GM19025 (cell line): ENCODE measurements around the gene DMD.
"Not testable (repeated sequence)": the region's sequence is repeated elsewhere in the genome, so short reads cannot be mapped to it uniquely, and the experiment has no call there.

Experiments used
- ATAC-seq: cut with Tn5 transposase; IDR thresholded peaks from one replicate; pipeline ENCODE4 v1.9.1; 2021; ENCODE audit warnings: mild to moderate bottlenecking, low read depth, moderate library complexity; ENCODE audit not compliant: unreplicated experiment

DMD gene

DNA sequence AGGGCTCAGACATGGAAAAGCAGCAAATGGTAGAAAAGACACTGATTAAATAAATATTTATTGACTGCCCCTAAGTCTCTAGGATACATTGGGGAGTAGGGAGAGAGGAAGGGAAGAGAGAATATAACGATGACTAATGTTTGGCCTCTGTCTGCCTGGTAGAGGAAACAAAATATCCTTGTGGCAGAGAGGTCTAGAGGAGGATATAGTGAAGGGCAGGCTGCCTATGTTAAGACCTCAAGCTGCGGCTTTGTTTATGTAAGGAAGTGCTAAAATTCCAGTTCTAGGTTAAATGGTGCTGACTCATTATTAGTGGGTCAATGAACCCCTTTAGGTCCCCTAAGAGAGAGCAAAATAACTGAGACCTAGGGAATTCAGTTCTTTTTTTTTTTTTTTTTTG, 1712.2 kb downstream of the DMD start:
- no peak for ATAC-seq

DNA sequence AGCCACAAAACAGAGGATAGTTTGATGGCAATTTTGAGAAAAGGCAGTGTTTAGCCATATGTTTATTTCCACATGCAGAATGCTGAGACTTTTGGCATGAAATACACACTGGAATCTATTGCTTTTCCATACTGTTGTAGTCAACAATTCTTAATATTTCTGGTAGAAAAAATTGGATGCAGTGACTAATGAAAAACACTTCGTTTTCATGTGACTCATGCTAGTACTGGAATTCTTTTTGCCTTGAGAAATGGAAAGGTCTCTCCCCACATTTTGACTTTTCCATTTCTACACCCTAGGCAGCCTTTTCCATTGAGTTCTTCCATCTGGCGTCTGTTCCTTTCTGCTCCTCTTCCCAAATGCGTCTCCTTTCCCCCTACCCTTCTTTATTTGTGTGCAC, 1714.3 kb downstream of the DMD start:
- no peak for ATAC-seq

DNA sequence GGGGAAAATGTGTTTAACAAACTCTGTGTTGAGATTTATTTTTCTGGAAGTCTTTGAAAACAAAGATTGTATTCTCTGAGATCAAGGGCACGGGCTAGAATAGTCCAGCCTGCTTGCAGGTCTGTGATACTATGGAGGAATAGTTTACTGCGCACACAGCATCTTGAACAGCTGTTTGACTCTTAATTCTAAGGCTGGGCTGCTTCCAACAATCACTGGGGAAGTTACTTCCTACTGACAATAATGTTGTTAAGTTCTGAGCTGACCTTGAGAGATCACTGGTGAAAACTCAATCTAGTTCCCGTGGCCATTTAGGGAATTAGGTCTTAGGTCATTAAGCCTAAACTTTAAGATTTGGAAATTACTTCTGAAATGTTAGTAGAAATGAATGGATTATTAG, 1723.4 kb downstream of the DMD start:
- ATAC-seq: no peak

DNA sequence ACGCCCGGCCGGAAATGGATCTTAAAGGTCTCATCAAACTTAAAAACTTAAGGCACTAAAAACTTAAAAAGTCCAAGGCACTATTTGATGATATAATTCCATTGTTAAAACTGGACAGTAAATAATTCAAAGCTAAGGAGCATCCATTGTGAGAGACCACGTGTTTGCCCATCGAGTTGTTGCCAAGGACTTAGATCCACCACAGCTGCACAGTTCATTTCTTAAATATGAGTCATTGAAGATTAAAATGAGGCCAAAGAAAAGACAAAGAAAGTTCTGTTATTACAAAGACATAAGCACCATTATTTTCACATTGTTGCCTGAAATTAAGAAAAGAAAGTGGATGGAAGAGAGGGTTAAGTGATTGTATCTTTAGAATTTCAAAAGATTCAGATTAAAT, 1728.0 kb downstream of the DMD start:
- no peak for ATAC-seq

DNA sequence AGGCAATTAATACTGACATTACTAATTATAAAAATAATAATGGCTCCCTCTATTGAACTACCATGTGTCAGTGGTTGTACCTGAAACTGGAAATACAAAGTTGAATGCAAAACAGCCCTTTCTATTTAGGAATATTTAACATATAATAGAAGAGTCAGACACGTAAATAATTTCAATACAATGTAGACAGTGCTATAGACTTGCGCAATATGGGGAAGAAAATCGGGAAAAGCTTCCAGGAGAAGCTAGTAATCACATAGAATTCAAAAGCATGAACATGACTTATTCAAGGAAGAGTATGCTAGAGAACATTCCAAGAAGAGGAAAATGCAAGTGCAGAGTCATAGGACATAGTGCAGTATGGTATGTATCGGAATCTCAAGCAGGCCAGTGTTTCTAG, 1730.7 kb downstream of the DMD start:
- no peak for ATAC-seq

DNA sequence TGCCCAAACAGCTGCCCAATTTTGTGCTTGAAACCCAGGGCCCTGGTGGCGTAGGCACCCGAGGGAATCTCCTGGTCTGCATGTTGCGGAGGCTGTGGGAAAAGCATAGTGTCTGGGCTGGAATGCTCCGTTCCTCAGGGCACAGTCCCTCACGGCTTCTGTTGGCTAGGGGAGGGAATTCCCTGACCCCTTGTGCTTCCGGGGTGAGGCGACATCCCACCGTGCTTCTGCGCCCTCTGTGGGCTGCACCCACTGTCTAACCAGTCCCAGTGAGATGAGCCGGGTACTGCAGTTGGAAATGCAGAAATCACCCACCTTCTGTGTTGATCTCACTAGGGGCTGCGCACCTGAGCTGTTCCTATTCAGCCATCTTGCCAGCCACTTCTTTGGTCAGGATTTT, 1740.1 kb downstream of the DMD start:
- no peak for ATAC-seq

DNA sequence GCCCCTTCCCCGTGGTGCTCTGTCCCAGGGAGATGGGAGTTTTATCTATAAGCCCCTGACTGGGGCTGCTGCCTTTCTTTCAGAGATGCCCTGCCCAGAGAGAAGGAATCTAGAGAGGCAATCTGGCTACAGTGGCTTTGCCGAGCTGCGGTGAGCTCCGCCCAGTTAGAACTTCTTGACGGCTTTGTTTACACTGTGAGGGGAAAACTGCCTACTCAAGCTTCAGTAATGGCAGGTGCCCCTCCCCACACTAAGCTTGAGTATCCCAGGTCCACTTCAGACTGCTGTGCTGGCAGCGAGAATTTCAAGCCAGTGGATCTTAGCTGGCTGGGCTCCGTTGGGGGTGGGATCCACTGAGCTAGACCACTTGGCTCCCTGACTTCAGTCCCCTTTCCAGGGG, 1740.6 kb downstream of the DMD start:
- not testable (repeated sequence) for ATAC-seq

DNA sequence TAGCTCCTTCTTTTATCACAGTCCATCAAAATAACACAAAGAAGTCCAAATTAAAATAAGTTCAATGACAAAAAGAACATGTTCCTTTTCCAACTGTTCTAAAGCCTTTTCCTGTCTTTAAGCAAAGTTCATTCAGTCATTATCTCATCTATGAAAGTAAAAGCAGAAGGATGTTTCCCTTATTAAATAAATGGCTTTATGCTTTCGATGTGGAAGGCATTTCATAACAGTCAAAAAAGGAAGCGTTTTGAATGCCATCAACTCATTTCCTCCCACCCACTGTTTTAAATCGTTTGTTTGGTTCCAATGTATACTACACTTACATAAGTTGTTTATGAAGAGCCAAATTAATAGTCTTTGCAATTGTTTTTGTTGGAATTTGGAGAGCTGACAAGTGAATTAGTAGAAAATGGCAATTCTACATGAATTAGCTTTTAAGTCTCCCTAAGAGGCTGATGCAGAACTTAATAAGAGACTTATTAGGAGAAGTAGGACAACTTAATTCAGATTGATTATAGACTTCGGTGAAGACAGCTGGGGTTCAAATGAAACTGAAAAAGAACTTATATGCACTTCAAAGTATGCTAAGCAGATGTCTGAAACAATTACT, 1746.9 kb downstream of the DMD start:
- no peak for ATAC-seq

DNA sequence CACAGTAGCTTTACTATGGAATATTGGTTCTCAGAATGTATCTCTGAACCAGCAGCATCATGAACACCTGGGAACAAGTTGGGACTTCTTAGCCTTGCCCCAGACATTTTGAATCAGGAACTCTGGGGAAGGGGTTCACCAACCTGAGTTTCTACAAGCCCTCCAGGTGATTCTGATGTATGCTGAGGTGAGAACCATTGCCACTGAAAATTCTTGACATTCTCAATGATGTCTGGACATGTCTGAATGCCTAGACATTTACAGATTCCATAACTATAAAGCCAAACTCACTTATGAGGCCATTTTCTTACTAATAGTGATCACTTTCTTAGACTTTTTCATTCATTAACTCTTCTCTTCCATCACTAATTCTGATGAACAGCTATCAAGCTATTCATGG, 1750.1 kb downstream of the DMD start:
- ATAC-seq: no peak

DNA sequence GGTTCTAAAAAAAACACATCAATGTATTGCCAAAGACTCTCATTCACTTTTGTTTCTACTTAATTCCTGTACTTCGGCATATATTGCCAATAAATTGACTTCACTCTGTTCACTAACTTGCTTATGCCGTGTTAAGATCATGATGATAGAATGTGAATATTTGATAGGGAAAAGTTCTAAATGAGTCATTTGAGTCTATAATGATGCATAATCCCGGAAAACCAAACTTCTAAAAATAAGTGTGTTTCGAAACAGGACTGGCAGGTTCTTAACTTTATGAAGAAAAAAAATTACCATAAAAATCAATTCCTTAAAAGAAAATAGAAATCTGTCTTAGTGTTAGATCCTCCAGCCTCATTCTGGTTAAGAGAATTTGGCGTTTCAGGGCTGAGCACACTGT, 1752.0 kb downstream of the DMD start:
- no peak for ATAC-seq

DNA sequence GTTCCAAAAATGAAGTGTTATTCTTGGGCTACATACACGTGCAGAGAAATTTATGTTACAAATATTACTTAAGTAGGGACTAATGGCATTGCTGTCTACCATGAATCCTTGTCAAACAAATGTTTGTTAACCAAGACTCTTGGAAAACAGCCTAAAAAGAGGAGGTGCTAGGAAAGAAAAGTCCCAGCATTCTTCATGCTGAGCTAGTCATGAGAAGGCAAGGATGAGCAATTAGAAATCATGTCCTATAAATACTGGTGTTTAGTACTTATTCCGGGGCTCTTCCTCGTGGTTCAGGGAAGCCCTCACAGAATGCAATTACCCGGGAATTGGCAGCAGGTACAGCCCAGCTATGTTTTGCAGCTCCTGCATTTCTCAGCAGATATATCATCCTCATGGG, 1761.4 kb downstream of the DMD start:
- no peak for ATAC-seq

DNA sequence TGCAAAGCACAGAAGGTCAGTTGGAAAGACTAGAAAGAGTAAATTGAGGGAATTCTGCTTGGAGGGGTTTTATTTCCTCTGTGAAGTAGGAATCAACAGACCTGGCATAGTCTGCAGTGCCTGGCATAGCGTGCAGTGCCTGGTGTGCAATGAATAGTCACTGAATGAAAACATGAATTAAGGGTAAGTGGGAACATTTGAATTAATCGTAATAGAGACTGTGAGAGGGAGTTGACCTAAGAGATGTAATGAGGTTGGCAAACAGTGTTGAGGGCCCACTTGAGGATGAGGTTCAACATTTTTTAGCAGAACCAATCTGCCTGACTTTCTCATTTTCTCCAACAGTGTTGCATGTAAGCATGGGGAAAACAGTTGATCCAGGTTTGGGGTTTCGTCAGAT, 1762.3 kb downstream of the DMD start:
- ATAC-seq: no peak

DNA sequence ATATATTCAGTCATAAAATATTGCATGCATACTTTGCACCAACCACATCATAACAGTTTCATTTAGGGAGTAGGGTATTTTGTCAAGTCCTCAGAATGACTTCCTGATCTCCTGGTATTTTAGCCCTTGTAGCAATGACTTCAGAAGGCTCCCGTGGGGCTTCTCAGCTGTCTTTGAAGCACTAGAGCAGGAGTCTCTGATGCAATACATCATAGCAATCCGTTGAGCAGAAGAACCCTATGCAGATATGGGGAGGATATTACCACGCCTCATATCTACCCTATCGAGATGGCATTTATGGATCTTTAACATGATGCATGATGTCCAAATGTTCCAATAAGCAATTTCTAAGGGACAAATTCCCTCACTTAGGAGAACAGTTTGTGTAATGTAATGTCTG, 1765.8 kb downstream of the DMD start:
- no peak for ATAC-seq

DNA sequence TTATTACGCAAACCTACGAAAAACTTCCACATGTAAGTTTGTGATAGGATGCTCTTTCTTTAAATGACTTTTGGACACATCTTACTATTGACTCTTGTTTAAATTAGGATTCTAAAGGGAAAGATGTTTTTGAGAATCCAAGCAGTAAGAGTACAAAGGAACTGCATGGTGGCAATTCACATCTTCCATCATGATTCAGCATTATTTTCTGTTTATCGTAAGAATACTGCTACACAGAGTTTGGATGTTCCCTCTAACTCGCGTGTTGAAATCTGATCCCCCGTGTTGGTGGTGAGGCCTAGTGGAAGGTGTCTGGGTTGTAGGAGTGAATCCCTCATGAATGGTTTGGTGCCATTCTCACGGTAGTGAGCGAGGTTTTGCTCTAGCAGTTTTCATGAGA, 1767.7 kb downstream of the DMD start:
- ATAC-seq: no peak

DNA sequence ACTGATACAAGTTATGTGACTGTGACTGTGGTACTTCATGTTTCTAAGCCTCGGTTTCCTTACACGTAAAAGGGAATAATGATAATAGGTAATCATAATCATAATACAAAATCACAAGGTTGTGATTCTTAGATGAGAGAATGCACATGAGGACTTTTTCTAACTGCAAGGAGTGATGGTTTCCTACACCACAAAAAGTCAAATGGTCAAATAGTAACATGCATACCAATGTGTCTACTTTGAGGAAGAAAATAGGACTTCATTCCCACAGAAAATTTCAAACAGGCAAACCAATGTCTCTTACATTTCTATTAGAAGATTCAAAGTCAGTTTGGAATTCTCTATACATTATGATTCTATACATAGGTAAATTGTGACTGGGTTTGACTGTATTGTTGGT, 1770.8 kb downstream of the DMD start:
- ATAC-seq: no peak

DNA sequence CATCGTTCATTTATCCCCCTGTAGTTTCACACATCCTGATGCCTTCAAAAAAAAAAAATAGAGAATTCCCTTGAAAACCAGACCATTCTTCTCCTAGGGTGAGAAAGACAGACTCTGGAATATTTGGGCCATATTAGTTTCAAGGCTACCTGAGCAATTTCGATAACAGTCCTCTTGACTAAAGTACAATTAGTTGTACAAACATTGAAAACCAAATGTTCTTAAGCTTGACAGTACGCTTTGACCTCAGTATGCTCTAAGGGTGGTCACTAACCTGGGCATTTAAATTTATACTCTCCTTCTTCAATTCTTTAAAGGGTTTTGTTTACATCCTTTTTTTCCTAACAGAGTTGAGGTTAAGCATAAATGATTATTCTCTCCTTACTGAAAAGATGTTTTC, 1774.9 kb downstream of the DMD start:
- no peak for ATAC-seq

DNA sequence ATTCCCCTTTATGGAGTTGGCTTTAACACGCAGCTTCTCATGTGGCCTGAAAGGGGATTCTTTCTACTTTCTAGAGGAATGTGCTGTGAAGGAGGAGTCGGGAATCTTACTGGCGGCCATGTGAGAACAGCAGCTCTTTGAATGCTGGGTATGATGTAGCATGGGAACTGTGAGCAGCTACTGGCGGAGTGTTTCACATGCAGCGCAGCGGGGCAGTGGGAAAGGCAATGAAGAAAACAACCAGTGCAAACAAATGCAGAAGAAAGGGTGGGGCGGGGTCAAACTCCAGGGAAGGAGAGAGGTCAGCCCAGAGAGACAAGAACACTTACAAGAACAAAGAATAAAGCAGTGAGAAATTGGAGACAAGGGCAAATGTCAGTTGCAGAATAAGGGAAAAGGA, 1775.8 kb downstream of the DMD start:
- ATAC-seq: no peak

DNA sequence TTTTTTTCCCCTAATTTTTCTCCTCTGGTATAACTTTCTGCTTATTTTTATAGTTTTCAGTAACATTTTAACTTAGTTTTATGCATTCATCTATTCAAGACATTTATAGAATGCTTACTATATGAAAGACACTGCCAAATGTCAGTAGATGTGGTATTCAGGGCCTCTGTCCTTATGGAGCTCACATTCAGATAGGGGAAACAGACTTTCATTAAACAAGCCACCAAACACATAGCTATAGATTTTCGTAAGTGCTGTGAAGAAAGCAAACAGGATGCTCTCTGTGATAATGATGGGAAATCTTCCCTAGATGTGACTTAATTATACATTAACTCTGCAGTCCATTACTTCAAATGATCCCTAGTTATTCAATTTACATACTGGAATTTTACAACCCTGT, 1777.5 kb downstream of the DMD start:
- ATAC-seq: no peak

DNA sequence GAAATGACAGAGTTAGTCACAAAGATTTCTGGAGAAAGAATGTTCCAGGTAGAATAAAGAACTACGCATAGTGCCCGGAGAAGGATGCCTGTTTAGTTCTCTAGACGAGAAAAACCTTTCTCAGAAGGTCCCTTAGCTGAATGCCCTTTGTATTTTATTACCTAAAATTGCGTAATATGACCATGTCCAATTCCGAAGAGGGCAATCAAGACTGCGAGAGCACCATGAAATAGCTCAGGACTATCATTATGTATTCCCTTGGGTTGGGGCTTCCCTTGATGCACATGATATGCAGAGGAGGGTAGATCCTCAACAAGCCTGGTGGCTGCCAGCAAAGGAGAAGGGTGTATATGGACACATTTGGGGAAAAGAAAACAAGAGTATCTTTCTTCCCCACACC, 1781.4 kb downstream of the DMD start:
- ATAC-seq: no peak

DNA sequence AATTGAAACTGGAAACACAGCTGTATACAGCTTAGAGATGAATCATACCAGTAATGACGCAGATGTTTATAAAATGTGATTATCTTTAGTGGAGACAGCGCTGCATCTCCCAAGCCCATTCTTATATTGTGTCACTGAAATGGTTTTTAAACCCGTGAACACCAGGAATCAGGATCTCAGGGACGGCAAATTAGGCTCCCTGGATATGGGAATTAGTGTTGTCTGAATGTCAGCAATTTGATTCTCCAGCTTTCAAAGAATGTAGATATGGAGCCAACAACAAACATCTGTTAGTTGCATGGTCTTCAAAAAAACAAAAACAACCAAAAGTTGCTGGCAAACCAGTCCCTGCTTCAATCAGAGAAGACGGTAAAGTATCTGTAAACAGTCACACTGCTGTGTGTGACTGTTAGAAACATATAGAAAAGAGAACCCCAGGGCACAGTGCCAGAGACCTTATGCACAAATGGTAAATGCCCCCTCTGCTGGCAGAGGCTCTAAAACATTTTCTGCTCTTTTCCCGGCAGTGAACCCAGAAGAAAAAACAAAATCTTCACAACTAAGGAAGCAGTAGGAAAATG, 1787.7 kb downstream of the DMD start:
- ATAC-seq: no peak

DNA sequence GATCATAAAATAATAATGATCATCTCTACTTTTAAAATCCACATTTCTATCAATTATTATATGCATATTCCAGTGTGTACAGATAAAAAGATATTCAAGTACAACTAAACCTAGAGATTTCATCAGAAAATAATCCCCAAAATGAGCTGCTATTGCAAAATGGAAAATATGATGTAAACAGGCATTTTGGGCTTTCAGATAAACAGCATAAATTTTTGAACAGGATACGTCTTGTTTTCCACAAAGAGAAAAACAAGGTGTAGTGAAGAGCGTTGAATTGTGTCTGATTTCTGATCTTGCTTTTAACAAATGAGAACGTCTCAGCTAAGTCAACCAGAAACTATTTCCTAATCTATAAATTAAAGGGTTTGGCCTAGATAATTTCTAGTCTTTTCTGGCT, 1789.9 kb downstream of the DMD start:
- no peak for ATAC-seq

DNA sequence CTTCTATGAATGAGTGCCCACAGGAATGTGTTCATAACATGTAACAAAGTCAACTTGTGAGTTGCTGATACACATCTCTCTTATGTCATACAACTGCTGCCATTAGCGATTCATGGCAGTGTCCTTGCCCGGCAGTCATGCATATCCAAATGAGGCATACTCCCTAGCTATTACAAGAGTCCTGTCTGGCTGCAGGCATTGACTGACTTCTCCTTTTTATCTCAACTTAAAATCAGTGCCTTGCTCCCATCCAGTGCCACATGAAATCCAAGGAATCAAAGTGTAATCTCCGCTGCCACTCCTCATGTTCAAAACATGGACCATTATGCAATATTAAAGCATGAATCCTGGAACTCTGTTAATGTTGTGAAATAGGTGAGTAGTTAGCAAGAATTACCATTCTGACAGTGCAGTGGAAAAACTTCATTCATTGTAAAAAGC, 1790.6 kb downstream of the DMD start:
- ATAC-seq: no peak

DNA sequence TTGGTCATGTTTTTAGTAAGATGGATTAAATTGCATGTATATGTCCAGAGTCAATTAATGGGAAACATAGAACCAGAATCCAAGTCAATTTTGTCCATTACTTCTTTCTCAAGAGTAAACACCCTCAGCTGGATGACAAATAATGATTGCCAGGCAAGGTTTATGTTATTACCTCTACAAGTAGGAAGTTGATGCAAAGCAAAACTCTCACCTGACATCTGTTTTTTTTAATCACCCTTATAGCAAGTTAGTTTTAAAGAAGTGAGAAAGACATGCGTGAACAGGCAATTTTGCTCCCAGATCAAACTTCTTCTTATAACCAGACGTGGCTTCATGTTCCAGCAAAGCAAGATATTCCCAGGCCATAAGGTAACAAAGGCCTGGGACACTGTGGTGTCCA, 1791.0 kb downstream of the DMD start:
- ATAC-seq: no peak
